VCaP (cell line): ENCODE measurements around the gene ZNF462.

Source experiments
- H3K27ac ChIP-seq: fragments of 450-650 bp; 2 replicates; pipeline ENCODE4 v1.5.1; 2017
- CTCF ChIP-seq: fragments of 450-650 bp; conservative IDR thresholded peaks from 2 replicates; pipeline ENCODE4 v1.5.1; 2017; ENCODE audit warnings: mild to moderate bottlenecking, moderate library complexity

ZNF462 gene

GRCh38 chr9:106880863-106881262 lies 17.9 kb downstream of the ZNF462 start:
- TF ChIP-seq CTCF = no peak
- H3K27ac ChIP-seq = no peak overlapping the region

GRCh38 chr9:106883030-106883429 lies 20.1 kb downstream of the ZNF462 start:
- no peak for TF ChIP-seq CTCF

GRCh38 chr9:106883626-106884190 lies 20.7 kb downstream of the ZNF462 start:
- TF ChIP-seq CTCF = no peak
- no peak overlapping the region for H3K27ac ChIP-seq

More at GRCh38 chr9:106883030-106883429, 20.1 kb downstream of the ZNF462 start:
- H3K27ac ChIP-seq = no peak overlapping the region

GRCh38 chr9:106885451-106885850 lies 22.5 kb downstream of the ZNF462 start:
- no peak overlapping the region for H3K27ac ChIP-seq

GRCh38 chr9:106886111-106887046 lies 23.4 kb downstream of the ZNF462 start:
- H3K27ac ChIP-seq = no peak overlapping the region
- TF ChIP-seq CTCF = no peak

More at GRCh38 chr9:106885451-106885850, 22.5 kb downstream of the ZNF462 start:
- no peak for TF ChIP-seq CTCF

- H3K27ac ChIP-seq = no peak overlapping the region
- TF ChIP-seq CTCF = no peak
These were observed 24.1 kb downstream of the ZNF462 start for GRCh38 chr9:106887066-106887465.

GRCh38 chr9:106889061-106889590 lies 26.2 kb downstream of the ZNF462 start:
- H3K27ac ChIP-seq = no peak overlapping the region
- TF ChIP-seq CTCF = no peak
